ENCODE results near the gene MRPL11.
A peak's percentile ranks its signal among the peaks of the same experiment; 100 is the strongest.

The MRPL11 gene

DNA sequence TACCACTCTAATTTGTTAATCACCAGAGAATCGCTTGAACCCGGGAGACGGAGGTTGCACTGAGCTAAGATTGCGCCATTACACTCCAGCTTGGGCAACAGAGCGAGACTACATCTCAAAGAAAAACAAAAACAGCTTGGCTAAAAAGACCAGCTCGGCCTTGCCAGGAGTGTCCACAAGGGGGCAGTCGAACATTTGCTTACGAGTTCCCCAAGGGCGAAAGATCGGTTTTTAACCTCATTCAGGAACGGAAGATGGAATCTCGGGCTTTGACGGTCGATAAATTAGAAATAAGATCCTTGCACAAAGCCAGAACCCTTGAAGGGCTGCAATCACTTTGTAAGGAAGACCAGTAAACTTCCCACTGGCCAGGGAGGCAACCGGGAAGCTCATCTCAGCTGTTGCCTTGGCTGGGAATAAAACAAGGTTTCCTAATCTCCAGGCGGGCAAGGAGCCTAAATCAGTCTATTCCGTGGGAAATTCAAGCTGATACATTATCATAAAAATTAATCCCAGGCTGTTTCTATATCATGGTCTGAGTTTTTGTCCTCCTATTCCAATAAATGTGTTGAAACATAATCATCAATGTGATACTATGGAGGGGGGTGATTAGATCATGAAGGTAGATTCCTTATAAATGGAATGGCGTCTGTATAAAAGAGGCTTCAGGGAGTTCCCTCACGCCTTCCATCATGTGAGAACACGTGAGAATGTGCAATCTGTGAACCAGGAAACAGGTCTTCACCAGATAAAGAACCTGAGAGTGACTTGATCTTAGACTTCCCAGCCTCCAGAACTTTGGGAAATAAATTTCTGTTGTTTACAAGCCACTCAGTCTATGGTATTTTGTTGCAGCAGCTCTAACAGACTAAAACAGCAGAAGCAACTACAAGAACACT lies 52.2 kb downstream of the MRPL11 start:
- peak; percentile 91 for DNase-seq

Measured in retina (tissue), 1 donor.